SU-DHL-6 (cell line): Measurements from ENCODE around the gene ZNF618.

Experiments used
- H2AFZ ChIP-seq: fragments of 200-600 bp; sonication (generic); 2 replicates; pipeline ENCODE4 v1.6.1; 2014; ENCODE audit warnings: low read depth, mild to moderate bottlenecking, moderate library complexity, mixed read lengths, antibody characterized with exemption, low read length; ENCODE audit not compliant: severe bottlenecking
- H3F3A ChIP-seq: fragments of 200-600 bp; shearing (Covaris generic); 2 replicates; pipeline ENCODE4 v1.6.0; 2016; ENCODE audit warnings: antibody characterized with exemption, mild to moderate bottlenecking; ENCODE audit not compliant: insufficient read depth
- H3K27ac ChIP-seq: fragments of 200-600 bp; sonication (generic); 2 replicates; pipeline ENCODE4 v1.5.1; 2016; ENCODE audit warnings: low read depth, mild to moderate bottlenecking, low read length, moderate library complexity, mixed read lengths
- H3K27me3 ChIP-seq: fragments of 200-600 bp; sonication (generic), shearing (Covaris generic); 2 replicates; pipeline ENCODE4 v1.6.0; 2014; ENCODE audit warnings: mild to moderate bottlenecking, low read length
- H3K36me3 ChIP-seq: fragments of 200-600 bp; sonication (generic); 2 replicates; pipeline ENCODE4 v1.6.1; 2014; ENCODE audit warnings: mild to moderate bottlenecking, low read length, mixed read lengths
- H3K4me2 ChIP-seq: fragments of 300-600, 200-600 bp; shearing (Covaris generic), sonication (generic); 2 replicates; pipeline ENCODE4 v1.6.0; 2014; ENCODE audit warnings: low read length, low read depth, mild to moderate bottlenecking; ENCODE audit not compliant: poor library complexity, severe bottlenecking
- H3K4me3 ChIP-seq: fragments of 200-600 bp; sonication (generic); 2 replicates; pipeline ENCODE4 v1.5.1; 2014; ENCODE audit warnings: antibody characterized with exemption, low read length, mild to moderate bottlenecking, mixed read lengths; ENCODE audit not compliant: insufficient read depth, poor library complexity, severe bottlenecking
- H3K79me2 ChIP-seq: fragments of 200-600 bp; sonication (generic); 2 replicates; pipeline ENCODE4 v1.6.1; 2014; ENCODE audit warnings: mild to moderate bottlenecking, low read length, moderate library complexity; ENCODE audit not compliant: insufficient read depth
- H3K9ac ChIP-seq: fragments of 200-600 bp; sonication (generic); 2 replicates; pipeline ENCODE4 v1.7.0; 2014; ENCODE audit warnings: mild to moderate bottlenecking, low read length
- H3K9me2 ChIP-seq: fragments of 200-600 bp; sonication (generic); replicated peaks from 2 replicates; pipeline ENCODE4 v1.6.1; 2014; ENCODE audit warnings: low read length; ENCODE audit not compliant: insufficient read depth
- H3K9me3 ChIP-seq: fragments of 200-600 bp; sonication (generic); 2 replicates; pipeline ENCODE4 v1.6.1; 2014; ENCODE audit warnings: low read length, mixed read lengths; ENCODE audit not compliant: insufficient read depth
- H4K20me1 ChIP-seq: fragments of 200-600 bp; sonication (generic); 2 replicates; pipeline ENCODE4 v1.6.1; 2014; ENCODE audit warnings: low read depth, mild to moderate bottlenecking, antibody characterized with exemption, low read length, moderate library complexity, mixed read lengths
- CTCF ChIP-seq: fragments of 200-600 bp; sonication (generic); IDR thresholded peaks from one replicate; pipeline ENCODE4 v1.5.1; 2017; ENCODE audit warnings: antibody characterized with exemption, mild to moderate bottlenecking, low read length, moderate library complexity; ENCODE audit not compliant: insufficient read depth, poor library complexity, severe bottlenecking
- EZH2phosphoT487 ChIP-seq: fragments of 200-600 bp; sonication (generic), shearing (Covaris generic); conservative IDR thresholded peaks from 2 replicates; pipeline ENCODE4 v1.6.1; 2018; ENCODE audit warnings: mild to moderate bottlenecking, antibody characterized with exemption, low read length, moderate library complexity, mixed read lengths

Gene ZNF618

DNA sequence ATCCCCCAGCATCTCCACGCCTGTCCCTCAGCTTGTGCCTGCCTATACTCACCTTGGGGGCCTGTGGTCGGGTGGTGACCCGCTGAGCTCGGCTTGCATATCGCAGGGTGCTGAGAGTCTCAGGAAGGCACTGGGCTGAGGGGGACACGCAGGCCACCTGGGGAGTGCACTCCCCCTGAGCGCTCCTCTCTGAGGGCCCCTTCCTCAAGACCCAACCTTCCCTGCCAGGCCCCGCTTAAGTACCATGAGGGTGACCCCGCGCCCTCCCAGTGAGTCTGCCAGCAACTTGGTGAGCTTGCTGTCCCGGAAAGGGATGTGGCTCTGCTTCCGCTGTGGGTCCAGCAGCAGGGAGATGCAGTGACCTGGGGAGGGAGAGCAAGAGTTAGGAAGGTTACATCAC, 218.9 kb downstream of the ZNF618 start:
- Histone ChIP-seq H3K9me2 (no peaks in the 10 kb centered on the region), H3K79me2 (no peaks in the 10 kb centered on the region), H3K27me3 (no peaks in the 10 kb centered on the region), H3K36me3 (no peaks in the 10 kb centered on the region), H3K9ac (no peak overlapping the region), H3K9me3 (no peaks in the 10 kb centered on the region), H3K4me3 (no peak overlapping the region), H4K20me1 (no peaks in the 10 kb centered on the region), H2AFZ (no peak overlapping the region), H3K4me2 (no peak overlapping the region), H3F3A (no peaks in the 10 kb centered on the region), H3K27ac (no peak overlapping the region)
- no peak for TF ChIP-seq CTCF
- no peak for TF ChIP-seq EZH2phosphoT487

GRCh38 chr9:114096041-114096511, 220.0 kb downstream of the ZNF618 start:
- Histone ChIP-seq H3K9ac (no peak overlapping the region), H3K36me3 (no peaks in the 10 kb centered on the region), H3K4me2 (no peak overlapping the region), H3K27me3 (no peaks in the 10 kb centered on the region), H3K27ac (no peak overlapping the region), H3K9me2 (no peaks in the 10 kb centered on the region), H2AFZ (no peak overlapping the region), H3K79me2 (no peaks in the 10 kb centered on the region), H3K4me3 (no peak overlapping the region), H3K9me3 (no peaks in the 10 kb centered on the region), H4K20me1 (no peaks in the 10 kb centered on the region), H3F3A (no peaks in the 10 kb centered on the region)
- TF ChIP-seq CTCF (peak; percentile 9), EZH2phosphoT487 (no peak)

DNA sequence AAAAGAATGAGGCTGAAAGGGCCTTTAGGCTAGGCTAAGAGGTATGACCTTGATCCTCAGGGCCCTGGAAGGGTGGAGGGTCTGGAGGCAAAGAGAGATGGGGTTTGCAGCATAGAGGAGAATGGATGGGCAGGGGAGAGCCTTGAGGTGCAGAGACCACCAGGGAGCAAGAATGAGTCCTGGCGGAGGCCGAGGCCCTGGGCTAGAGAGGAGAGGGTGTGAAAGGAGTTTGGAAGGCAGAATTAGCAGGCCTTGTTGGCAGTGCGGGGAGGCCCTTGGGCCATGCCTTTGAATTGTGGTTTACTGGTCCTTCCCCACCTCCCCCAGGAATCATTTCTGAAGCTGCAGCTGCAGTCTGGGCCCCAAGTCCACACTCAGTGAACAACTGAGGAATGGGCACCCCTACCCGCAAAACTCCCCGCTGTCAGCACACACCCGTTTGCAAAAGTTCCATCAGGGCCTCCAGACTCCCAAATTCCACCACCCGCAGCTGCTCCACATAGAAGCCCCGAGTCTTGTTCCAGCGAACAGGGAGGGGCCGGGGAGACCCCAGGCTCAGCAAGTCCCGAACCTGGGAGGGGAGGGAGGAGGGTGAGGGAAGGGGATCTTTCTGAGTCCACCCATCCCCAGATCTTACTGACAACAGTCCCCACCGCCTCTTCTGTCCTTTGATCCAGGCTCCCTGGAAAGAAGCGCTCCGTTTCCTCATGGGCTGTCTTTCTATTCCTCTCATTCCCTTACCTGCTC, 220.9 kb downstream of the ZNF618 start:
- Histone ChIP-seq H3K4me3 (no peak overlapping the region), H2AFZ (no peak overlapping the region), H3K27me3 (no peaks in the 10 kb centered on the region), H3K27ac (no peak overlapping the region), H3K9ac (no peak overlapping the region), H4K20me1 (no peaks in the 10 kb centered on the region), H3K79me2 (no peaks in the 10 kb centered on the region), H3K4me2 (no peak overlapping the region), H3K9me3 (no peaks in the 10 kb centered on the region), H3K36me3 (no peaks in the 10 kb centered on the region), H3K9me2 (no peaks in the 10 kb centered on the region), H3F3A (no peaks in the 10 kb centered on the region)
- TF ChIP-seq EZH2phosphoT487 (no peak), CTCF (no peak)
